Right lung (tissue), 5 donors: ENCODE results near the gene MASP1. TPM values are rescaled to one million over a fixed set of nuclear protein-coding genes. Genes with fewer than 3 reads are reported as not detected.
A peak's percentile ranks its signal among the peaks of the same experiment; 100 is the strongest.
"Not testable (repeated sequence)": the region's sequence is repeated elsewhere in the genome, so short reads cannot be mapped to it uniquely, and the experiment has no call there.

ENCODE experiments used
- DNase-seq, 2 donors: peaks; one replicate each; pipeline ENCODE4 v3.0.0-alpha.2; 2013
- polyA plus RNA-seq, 5 donors: library from polyadenylated mRNA; unstranded; fragments of 120-200 nt; gene quantifications; one replicate each; pipeline versions ENCODE4 v1.2.1 to v1.2.3, GENCODE V29; 2013; ENCODE audit warnings: inconsistent platforms in 1 of 5, low replicate concordance in 1 of 5; ENCODE audit not compliant: insufficient read length in 5 of 5, insufficient read depth in 1 of 5

The MASP1 gene
- polyA plus RNA-seq, 5 donors: 3.0 to 7.8 (median 5.8) TPM

- DNase-seq: no peak
Measured at GRCh38 chr3:187228740-187229139, 62.8 kb downstream of the MASP1 start.

- no peak for DNase-seq
Measured at GRCh38 chr3:187227658-187228258, 63.8 kb downstream of the MASP1 start.

DNA sequence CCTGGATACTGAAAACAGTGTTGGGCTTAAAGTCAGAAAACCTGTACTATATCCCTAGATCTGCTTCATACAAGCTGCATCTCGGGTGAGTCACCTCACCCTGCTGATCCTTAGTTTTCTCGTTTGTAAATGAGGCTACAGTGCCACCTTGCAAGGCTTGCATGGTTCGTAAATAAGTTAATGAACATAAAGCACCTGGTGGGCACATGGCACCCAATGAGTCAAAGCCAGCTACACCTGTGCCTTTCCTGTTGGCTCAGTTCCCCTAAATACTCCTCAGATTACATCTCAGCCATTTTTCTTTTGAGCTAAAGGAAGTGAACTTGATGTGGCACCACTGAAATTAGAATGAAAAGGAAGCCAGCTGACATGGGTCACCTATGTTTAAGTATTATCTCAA lies 67.7 kb downstream of the MASP1 start:
- DNase-seq: no peak

GRCh38 chr3:187222801-187223200 lies 68.7 kb downstream of the MASP1 start:
- DNase-seq: no peak

DNA sequence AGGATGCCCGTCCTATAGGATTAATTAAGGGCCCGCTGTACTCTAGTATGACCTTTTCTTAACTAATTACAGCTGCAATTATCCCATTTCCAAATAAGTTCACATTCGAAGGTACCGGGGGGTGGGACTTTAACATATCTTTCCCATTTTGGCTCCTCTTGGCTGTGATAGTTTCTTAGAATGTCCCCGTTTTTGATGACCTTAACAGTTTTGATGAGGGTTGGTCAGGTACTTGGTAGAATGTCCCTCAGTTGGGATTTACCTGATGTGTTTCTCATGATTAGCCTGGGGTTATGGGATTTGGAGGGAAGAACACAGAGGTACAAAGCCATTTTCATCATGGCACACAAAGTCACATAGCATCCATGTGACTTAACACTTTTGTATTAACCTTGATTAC lies 76.1 kb downstream of the MASP1 start:
- DNase-seq: no peak

DNA sequence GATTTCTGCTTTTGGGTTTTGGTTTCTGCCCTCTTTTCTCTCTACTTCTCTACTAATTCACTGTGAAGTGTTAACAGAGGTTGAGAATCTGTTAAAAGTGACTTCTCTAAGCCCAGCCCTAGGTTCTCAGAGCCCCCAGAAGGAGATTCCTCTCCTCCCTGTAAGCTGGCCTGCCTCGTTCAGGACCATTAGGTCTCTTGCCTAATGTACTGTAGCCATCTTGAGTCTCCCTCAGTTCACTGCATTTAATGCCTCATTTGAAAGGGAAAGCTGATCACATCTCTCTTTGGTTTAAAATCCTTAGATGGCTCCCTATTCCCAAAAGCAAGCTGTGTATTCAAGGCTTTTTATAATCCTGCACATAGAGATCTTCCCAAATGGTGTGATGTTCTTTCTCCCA lies 77.9 kb downstream of the MASP1 start:
- DNase-seq: no peak

DNA sequence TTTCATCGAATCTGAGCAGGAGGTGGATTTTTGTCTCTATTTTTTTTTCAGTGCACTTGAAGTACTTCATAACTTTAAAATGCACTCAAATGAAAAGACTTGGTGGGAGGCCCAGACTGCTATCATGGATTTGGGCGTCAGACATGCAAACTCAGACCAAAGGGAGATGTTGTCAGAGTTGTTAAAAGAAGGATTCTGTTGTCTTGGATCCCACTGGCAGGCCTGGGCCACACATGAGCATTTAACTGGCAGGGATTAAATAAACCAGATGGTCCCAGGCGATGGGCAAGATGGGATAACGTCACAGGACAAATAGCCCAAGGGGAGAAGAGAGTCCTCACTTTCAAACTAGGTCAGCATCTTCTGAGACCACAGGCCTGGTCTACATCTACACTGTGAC lies 78.8 kb downstream of the MASP1 start:
- DNase-seq: peak; percentile 3 to 20

DNA sequence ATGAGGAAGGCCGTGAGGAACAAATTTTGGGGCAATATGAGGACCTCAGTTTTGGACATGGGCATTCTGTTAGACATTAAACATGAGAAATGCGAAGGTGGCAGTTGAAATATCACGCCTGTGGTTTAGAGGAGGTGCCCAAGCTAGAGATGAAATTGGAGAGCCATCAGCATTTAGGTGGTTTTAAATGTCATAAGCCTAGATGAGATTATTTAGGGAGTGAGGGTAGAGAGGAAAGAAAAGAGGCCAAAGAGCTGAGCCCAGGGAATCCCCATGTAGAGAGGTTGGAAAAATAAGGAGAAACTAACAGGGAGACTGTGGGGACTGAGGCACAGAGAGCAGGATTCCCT lies 79.4 kb downstream of the MASP1 start:
- no peak for DNase-seq

DNA sequence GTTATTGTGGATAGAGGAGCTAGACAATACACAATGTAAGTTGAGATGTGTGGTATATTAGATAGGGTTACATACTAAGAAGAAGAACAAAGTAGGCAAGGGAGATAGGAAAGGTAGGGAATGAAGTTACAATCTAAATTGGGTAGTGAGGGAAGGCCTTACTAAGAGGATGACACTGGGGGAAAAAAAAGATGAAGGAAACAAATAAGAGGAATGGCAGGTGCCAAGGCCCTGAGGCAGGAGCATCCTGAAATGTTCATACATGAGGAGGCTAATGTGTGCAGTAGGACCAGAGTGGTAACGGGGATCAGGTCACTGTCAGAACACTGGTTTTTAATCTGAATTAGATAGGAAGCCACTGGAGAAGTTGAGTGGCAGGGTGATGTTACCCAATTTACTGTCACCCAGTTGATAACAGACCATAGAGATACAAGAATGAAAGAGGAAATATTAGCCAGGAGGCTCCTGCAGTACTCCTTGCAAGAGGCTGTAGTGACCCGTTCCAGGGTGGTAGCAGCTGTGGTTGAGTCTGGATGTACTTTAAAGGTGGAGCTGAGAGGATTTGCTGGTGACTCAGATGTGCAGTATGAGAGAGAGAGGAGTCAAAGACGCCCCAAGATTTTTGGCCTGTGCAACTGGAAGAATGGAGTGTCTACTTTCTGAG lies 79.9 kb downstream of the MASP1 start:
- no peak for DNase-seq

- peak; percentile 18 to 45 for DNase-seq
Measured at GRCh38 chr3:187210545-187211327, 80.8 kb downstream of the MASP1 start.

GRCh38 chr3:187210091-187210490 lies 81.4 kb downstream of the MASP1 start:
- no peak for DNase-seq

DNA sequence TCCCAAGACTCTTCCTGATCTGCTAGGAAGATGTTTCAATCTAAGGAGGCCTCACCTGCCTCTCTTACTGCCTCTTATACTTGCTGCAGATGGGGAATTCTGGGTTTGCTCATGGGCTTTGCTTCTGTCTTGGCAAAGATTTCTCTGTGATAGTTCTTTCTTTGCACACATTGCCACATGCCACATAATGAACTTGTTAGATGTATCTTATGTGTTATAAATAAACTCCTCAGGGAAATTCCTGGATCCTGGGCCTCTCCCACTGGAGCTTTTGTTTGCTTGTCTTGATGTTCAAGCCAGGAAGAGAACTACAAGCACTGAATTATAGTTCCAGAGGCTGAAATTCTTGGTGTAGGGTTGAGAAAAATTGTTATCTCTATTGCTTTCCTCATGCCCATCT lies 82.0 kb downstream of the MASP1 start:
- no peak for DNase-seq

- DNase-seq: no peak
Measured at GRCh38 chr3:187208159-187208558, 83.4 kb downstream of the MASP1 start.

- DNase-seq: no peak
Measured at GRCh38 chr3:187207624-187208023, 83.9 kb downstream of the MASP1 start.

DNA sequence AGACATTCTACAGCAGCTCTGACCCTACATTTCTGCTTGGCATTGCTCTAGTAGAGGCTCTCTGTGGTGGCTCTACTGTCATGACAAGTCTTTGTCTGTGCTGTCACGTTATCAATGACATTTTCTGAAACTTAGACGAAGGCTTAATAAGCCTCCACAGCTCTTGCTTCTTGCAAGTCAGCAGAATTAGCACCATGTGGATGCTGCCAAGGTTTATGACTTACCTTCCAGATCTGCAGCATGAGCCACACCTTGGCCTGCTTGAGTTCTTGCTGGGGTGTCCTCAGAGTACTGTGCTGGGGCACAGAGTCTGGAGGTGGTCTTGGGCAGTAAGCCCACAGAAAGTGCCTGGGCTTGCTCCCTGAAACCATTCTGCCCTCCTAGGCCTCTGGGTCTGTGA lies 84.5 kb downstream of the MASP1 start:
- DNase-seq: no peak

- DNase-seq: no peak
Measured at GRCh38 chr3:187205683-187206082, 85.9 kb downstream of the MASP1 start.

DNA sequence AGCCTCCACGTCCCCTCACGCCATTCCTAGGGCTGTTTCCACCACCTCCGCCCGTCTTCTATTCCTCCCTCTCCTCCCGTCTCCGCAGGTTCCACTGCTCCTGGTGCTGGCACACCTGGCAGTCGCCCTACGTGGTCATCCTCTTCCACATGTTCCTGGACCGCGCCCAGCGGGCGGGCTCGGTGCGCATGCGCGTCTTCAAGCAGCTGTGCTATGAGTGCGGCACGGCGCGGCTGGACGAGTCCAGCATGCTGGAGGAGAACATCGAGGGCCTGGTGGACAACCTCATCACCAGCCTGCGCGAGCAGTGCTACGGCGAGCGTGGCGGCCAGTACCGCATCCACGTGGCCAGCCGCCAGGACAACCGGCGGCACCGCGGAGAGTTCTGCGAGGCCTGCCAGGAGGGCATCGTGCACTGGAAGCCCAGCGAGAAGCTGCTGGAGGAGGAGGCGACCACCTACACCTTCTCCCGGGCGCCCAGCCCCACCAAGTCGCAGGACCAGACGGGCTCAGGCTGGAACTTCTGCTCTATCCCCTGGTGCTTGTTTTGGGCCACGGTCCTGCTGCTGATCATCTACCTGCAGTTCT lies 92.0 kb downstream of the MASP1 start:
- not testable (repeated sequence) for DNase-seq

- DNase-seq: no peak
Measured at GRCh38 chr3:187198490-187198889, 93.0 kb downstream of the MASP1 start.

GRCh38 chr3:187197335-187197649 lies 94.2 kb downstream of the MASP1 start, which contains the start of gene RTP1:
TSS of gene RTP1 (plus strand) at chr3:187197486. CDS start at chr3:187197516, 30 bp downstream.
- DNase-seq: no peak

- DNase-seq: no peak
Measured at GRCh38 chr3:187196573-187197334, 94.8 kb downstream of the MASP1 start.

- no peak for DNase-seq
Measured at GRCh38 chr3:187193181-187193580, 98.4 kb downstream of the MASP1 start.

DNA sequence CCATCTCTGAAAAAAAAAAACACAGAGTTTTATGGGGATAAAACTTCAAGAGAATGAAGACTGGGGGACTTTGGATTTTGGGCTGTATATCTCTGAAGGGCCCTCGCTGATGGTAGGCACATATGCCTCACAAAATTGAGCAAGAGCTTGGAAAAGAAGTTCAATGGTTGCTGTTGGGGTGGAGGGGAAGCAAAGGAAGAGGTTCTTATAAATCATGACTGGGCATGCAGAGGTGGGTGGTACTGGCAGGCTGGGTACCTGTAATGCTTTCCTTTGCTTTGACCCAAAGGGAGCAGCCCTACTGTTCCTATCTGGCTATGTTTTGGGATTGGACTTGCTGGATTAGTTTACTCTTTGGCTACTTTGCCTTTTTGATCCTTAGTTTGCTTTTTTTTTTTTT lies 100.3 kb downstream of the MASP1 start:
- no peak for DNase-seq
